K562 (cell line): ENCODE measurements around the gene FMO1.

Source experiments
- TF ChIP-seq, protein P1 (sequence below), 3 experiments: IDR thresholded peaks in 2 of 3; conservative IDR thresholded peaks in 1 of 3; 2 replicates each; pipeline ENCODE4 v1.5.1; 2011 to 2012; ENCODE audit warnings: low read length in 3 of 3, mild to moderate bottlenecking in 3 of 3, control low read depth in 2 of 3, improper control_type of control experiment in 1 of 3, inconsistent platforms in 1 of 3, low read depth in 1 of 3, mixed read lengths in 1 of 3, moderate library complexity in 1 of 3; ENCODE audit not compliant: insufficient read depth in 2 of 3
- TF ChIP-seq, protein P2 (sequence below): fragments of 250-450 bp; sonication (Bioruptor Pico); IDR thresholded peaks from 2 replicates; pipeline ENCODE4 v1.8.0; 2022; ENCODE audit warnings: moderate library complexity, mild to moderate bottlenecking, inconsistent platforms

DNA sequence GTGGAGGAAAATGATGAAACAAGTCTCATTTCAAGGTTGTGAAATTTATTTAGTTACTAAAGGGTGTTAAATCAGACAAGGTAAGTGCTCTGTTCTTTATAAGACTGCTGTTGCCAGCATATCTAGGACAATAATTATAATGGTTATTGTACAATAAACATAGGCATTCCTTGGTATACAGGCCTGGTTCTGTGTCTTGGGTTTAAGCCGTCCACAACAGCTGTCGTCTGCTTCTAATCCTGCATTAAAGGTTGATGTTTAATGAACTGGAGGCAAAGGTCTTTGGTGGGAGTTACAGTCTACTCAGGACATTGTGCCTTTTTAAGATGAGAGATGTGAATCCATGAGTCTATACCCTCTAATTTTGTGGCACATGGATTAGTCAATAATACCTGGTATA, 42.3 kb downstream of the FMO1 start:
- TF ChIP-seq, protein P1, sequence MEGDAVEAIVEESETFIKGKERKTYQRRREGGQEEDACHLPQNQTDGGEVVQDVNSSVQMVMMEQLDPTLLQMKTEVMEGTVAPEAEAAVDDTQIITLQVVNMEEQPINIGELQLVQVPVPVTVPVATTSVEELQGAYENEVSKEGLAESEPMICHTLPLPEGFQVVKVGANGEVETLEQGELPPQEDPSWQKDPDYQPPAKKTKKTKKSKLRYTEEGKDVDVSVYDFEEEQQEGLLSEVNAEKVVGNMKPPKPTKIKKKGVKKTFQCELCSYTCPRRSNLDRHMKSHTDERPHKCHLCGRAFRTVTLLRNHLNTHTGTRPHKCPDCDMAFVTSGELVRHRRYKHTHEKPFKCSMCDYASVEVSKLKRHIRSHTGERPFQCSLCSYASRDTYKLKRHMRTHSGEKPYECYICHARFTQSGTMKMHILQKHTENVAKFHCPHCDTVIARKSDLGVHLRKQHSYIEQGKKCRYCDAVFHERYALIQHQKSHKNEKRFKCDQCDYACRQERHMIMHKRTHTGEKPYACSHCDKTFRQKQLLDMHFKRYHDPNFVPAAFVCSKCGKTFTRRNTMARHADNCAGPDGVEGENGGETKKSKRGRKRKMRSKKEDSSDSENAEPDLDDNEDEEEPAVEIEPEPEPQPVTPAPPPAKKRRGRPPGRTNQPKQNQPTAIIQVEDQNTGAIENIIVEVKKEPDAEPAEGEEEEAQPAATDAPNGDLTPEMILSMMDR (IDR thresholded peaks at IDR 0.05 in 2 of 3, conservative IDR thresholded peaks at IDR 0.05 in 1 of 3; ENCODE audit: insufficient read depth in 2 of 3, low read depth in 1 of 3, low read length in 3 of 3) = no peak
- TF ChIP-seq, protein P2, sequence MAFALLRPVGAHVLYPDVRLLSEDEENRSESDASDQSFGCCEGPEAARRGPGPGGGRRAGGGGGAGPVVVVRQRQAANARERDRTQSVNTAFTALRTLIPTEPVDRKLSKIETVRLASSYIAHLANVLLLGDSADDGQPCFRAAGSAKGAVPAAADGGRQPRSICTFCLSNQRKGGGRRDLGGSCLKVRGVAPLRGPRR (CRISPR knock-in tag) = no peak
